Measurements from ENCODE around the gene CNEP1R1. TPM values are rescaled to one million over a fixed set of nuclear protein-coding genes. Genes with fewer than 3 reads are reported as not detected.

Gene CNEP1R1
- total RNA-seq, 1 experiment from 2014 or later, result 14.6 TPM

DNA sequence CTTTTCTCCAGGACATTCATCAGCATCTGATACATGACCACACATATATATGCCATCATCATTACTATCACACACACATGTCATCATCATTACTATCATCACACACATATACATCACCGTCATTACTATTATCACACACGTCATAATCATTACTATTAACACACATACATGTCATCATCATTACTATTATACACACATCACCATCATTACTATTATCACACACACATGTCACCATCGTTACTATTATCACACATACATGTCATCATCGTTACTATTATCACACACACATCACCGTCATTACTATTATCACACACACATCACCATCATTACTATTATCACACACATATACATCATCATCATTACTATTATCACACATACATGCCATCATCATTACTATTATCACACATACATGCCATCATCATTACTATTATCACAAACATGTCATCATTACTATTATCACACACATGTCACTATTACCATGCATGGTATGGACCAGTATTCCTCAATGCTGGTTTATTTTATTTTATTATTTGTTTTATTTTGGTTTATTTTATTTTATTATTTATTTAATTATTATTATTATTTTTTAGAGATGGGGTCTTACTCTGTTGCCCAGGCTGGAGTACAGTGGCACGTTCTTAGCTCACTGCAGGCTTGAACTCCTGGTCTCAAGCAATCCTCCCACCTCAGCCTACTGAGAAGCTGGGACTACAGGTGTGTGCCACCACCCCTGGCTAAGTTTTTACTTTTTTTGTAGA lies 46.3 kb upstream of the CNEP1R1 start:
- no peak for ATAC-seq
- ChIA-PET POLR2A (no interaction called here), CTCF (interaction anchor here (1.3 kb wide), 1 partner anchor 21 kb away, joined by 4 read pairs; no protein-coding TSS in a partner anchor), RAD21 (ENCODE audit: low non-redundant PET in 1 of 2, low total read pairs in 2 of 2, uncharacterized antibody in 2 of 2, unreplicated experiment in 2 of 2) (no interaction called here)
- Histone ChIP-seq H3K4me1 (ENCODE audit: control insufficient read depth in 1 of 2, insufficient read depth in 2 of 2, low read length in 2 of 2) (no peaks in the 10 kb centered on the region), H4K20me1 (ENCODE audit: insufficient read depth) (no peaks in the 10 kb centered on the region), H2AFZ (ENCODE audit: low read depth, low read length, poor library complexity, severe bottlenecking) (no peak overlapping the region), H3K9me2 (ENCODE audit: insufficient read depth) (no peaks in the 10 kb centered on the region), H3K36me3 (ENCODE audit: control insufficient read depth in 1 of 2, insufficient read depth in 2 of 2, low read length in 2 of 2) (no peaks in the 10 kb centered on the region), H3K27ac (ENCODE audit: low read depth, low read length) (no peak overlapping the region), H3K4me2 (ENCODE audit: low read length) (no peak overlapping the region), H3K79me2 (ENCODE audit: insufficient read depth, low read length) (no peaks in the 10 kb centered on the region), H3K9ac (ENCODE audit: low read length) (no peak overlapping the region), H3K4me3 (replicated peaks in 1 of 2; ENCODE audit: low read depth in 1 of 2, low read length in 2 of 2) (no peak overlapping the region), H3K9me3 (ENCODE audit: control insufficient read depth in 1 of 2, insufficient read depth in 1 of 2, low read depth in 1 of 2, low read length in 2 of 2) (no peaks in the 10 kb centered on the region), H3K27me3 (ENCODE audit: insufficient read depth, low read length) (no peaks in the 10 kb centered on the region)
- no TSS peak for BruUV-seq (replicated peaks)
- DNase-seq (ENCODE audit: low read depth, low spot score), result no peak
- intact Hi-C loops (cut with micrococcal nuclease), result no loop called here
- TF ChIP-seq MAX (IDR thresholded peaks at IDR 0.05) (no peak), CEBPB (IDR thresholded peaks at IDR 0.05; ENCODE audit: low read depth) (no peak), SP1 (IDR thresholded peaks at IDR 0.05; ENCODE audit: low read depth) (no peak), YY1 (IDR thresholded peaks at IDR 0.05; ENCODE audit: extremely low read depth, insufficient replicate concordance, low read depth, low read length) (no peak), FOSL1 (IDR thresholded peaks at IDR 0.05; ENCODE audit: low read depth) (no peak), EGR1 (IDR thresholded peaks at IDR 0.05; ENCODE audit: low read depth) (no peak), CBX3 (IDR thresholded peaks at IDR 0.05; ENCODE audit: low read depth) (no peak), RAD21 (IDR thresholded peaks at IDR 0.05; ENCODE audit: low read depth) (no peak), ATF3 (IDR thresholded peaks at IDR 0.05) (no peak), EZH2phosphoT487 (IDR thresholded peaks at IDR 0.05; ENCODE audit: borderline replicate concordance) (no peak), ZFX (IDR thresholded peaks at IDR 0.05) (no peak), POLR2A (IDR thresholded peaks at IDR 0.05; ENCODE audit: borderline replicate concordance, extremely low read depth, insufficient read depth, insufficient read length) (no peak), JUND (IDR thresholded peaks at IDR 0.05) (no peak), TCF7L2 (IDR thresholded peaks at IDR 0.05; ENCODE audit: borderline replicate concordance, extremely low read depth, insufficient read depth, insufficient read length) (no peak)
- TF ChIP-seq, protein P1, sequence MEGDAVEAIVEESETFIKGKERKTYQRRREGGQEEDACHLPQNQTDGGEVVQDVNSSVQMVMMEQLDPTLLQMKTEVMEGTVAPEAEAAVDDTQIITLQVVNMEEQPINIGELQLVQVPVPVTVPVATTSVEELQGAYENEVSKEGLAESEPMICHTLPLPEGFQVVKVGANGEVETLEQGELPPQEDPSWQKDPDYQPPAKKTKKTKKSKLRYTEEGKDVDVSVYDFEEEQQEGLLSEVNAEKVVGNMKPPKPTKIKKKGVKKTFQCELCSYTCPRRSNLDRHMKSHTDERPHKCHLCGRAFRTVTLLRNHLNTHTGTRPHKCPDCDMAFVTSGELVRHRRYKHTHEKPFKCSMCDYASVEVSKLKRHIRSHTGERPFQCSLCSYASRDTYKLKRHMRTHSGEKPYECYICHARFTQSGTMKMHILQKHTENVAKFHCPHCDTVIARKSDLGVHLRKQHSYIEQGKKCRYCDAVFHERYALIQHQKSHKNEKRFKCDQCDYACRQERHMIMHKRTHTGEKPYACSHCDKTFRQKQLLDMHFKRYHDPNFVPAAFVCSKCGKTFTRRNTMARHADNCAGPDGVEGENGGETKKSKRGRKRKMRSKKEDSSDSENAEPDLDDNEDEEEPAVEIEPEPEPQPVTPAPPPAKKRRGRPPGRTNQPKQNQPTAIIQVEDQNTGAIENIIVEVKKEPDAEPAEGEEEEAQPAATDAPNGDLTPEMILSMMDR (IDR thresholded peaks at IDR 0.05 in 2 of 3, conservative IDR thresholded peaks at IDR 0.05 in 1 of 3; ENCODE audit: borderline replicate concordance in 1 of 3, insufficient read depth in 1 of 3, low read depth in 2 of 3, low read length in 2 of 3), result no peak

Measured in HCT116 (cell line).